ENCODE measurements around the gene HIVEP1.

HIVEP1 gene

DNA sequence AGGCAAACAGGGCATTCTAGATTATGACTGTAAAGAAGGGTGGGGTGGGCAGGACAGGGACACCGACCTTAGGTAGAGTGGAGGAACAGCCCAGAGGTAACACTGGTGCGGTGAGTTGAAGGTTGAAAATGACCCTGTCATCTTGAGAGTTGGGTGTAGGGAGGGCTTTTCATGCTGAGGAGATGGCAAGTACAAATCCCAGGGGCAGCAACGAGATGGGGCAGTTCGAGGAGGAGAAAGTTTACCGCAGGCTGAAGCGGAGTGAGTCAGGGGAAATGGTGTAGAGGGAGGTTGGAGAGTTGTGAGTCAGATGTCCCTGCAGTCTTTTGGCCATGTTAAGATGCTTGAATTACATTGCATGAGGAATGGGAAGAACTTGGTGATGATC is 101.1 kb downstream of the HIVEP1 start:
- Histone ChIP-seq H3K4me1 (ENCODE audit: control insufficient read depth, low read depth, low read length) (peaks cover 13% of the 10 kb centered on the region), H3K36me3 (ENCODE audit: control insufficient read depth, low read depth, low read length) (peaks cover 3% of the 10 kb centered on the region), H3K4me3 (ENCODE audit: low read length) (no peak overlapping the region), H3K9ac (ENCODE audit: low read length) (no peak overlapping the region), H3K9me3 (ENCODE audit: control insufficient read depth, low read depth, low read length) (no peaks in the 10 kb centered on the region), H3K27me3 (ENCODE audit: control insufficient read depth, insufficient read depth, low read length) (no peaks in the 10 kb centered on the region), H3K27ac (ENCODE audit: low read length) (no peak overlapping the region)

DNA sequence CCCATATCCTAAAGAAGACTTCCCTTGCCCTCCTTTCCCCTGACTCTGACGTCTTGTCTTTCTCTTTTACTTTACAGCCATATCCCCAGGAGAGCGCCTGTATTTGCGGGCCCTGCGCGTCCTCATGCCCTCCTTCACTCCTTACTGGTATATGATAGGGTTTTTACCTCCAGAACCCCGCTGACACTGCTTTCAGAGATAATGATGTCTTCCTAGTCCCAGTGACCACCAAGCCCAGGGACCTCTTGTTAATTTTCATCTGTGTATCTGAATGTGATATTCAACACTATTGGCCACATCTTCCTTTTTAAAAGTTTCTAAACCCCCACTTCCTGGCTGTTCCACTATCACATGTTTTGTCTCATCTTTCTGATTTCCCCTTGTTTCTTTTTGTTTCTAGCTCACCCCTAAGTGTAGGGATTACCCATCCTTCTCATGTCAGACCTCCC is 102.0 kb downstream of the HIVEP1 start:
- H3K4me1 ChIP-seq (ENCODE audit: control insufficient read depth, low read depth, low read length) = peaks cover 21% of the 10 kb centered on the region

DNA sequence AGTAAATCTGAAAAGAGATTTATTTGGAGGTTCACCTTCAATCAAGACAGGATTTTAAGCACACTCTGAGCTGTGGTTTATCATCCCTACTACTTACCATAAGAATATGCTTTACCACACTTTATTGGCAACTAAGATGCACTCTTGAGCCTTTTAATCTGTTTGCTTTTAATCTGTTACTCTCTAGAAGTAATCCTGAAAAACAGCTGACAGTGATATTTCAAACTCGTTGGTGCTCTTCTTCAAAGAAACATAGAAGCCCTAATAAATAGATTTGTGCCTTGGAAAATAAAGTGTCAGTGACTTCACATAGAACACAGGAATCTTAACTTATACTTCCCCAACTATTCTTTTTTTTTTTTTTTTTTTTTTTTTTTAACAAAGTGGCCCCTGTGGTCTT is 102.9 kb downstream of the HIVEP1 start:
- Histone ChIP-seq H3K27ac (ENCODE audit: low read length) (no peak overlapping the region), H3K4me3 (ENCODE audit: low read length) (no peak overlapping the region), H3K9ac (ENCODE audit: low read length) (no peak overlapping the region), H3K36me3 (ENCODE audit: control insufficient read depth, low read depth, low read length) (peaks cover 4% of the 10 kb centered on the region), H3K9me3 (ENCODE audit: control insufficient read depth, low read depth, low read length) (no peaks in the 10 kb centered on the region), H3K4me1 (ENCODE audit: control insufficient read depth, low read depth, low read length) (peaks cover 26% of the 10 kb centered on the region), H3K27me3 (ENCODE audit: control insufficient read depth, insufficient read depth, low read length) (no peaks in the 10 kb centered on the region)

More for the DNA sequence above, 102.0 kb downstream of the HIVEP1 start:
- Histone ChIP-seq H3K9ac (ENCODE audit: low read length) (no peak overlapping the region), H3K27ac (ENCODE audit: low read length) (no peak overlapping the region), H3K4me3 (ENCODE audit: low read length) (no peak overlapping the region), H3K9me3 (ENCODE audit: control insufficient read depth, low read depth, low read length) (no peaks in the 10 kb centered on the region), H3K27me3 (ENCODE audit: control insufficient read depth, insufficient read depth, low read length) (no peaks in the 10 kb centered on the region), H3K36me3 (ENCODE audit: control insufficient read depth, low read depth, low read length) (peaks cover 3% of the 10 kb centered on the region)

DNA sequence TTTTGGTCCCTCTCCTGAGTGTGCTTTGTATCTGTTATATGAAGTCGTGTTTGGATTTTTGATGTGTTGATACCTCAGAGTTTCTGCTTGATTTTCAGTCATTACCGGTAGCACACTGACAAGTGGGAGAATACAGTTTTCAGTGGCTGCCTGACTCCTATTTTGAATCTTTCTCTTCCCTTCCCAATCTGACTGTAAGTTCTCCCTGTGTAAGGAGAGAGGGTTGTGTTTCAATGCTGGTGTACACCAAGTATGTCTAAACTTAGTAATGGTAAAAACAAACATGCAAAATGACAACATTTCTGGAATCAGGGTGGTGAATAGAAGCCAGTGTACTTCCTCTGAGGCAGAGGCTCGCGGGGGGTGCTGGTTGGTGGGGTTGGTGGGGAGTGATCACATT is 103.4 kb downstream of the HIVEP1 start:
- Histone ChIP-seq H3K9me3 (ENCODE audit: control insufficient read depth, low read depth, low read length) (no peaks in the 10 kb centered on the region), H3K4me1 (ENCODE audit: control insufficient read depth, low read depth, low read length) (peaks cover 26% of the 10 kb centered on the region), H3K27ac (ENCODE audit: low read length) (no peak overlapping the region), H3K9ac (ENCODE audit: low read length) (no peak overlapping the region), H3K27me3 (ENCODE audit: control insufficient read depth, insufficient read depth, low read length) (no peaks in the 10 kb centered on the region), H3K36me3 (ENCODE audit: control insufficient read depth, low read depth, low read length) (peaks cover 9% of the 10 kb centered on the region), H3K4me3 (ENCODE audit: low read length) (no peak overlapping the region)

DNA sequence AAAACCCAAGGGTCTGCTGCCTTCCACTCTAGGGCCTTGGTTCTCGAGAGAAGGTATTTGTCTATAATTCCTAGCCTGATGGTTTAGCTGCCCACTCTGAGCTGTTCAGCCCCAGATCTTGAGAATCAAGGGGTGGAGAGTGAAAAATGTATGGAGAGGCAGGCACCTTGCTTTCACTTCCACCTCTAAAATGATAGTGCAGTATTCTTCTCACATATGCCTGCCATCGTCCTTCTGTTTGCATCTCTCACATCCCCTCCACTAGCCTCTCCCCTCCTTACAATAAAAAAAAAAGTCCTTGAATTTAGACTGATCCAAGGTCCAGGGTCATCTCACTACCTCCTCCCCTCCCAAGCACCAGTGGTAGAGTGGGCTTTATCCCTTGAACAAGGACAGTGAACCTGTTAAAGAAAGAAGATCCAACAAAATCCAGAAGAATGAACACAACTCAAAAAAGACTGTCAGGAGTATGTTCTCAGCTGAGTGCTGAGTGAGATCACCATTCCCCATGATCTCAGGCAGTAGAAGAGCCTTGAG is 104.2 kb downstream of the HIVEP1 start:
- peaks cover 18% of the 10 kb centered on the region for H3K36me3 ChIP-seq (ENCODE audit: control insufficient read depth, low read depth, low read length)
- H3K9me3 ChIP-seq (ENCODE audit: control insufficient read depth, low read depth, low read length) = no peaks in the 10 kb centered on the region
- H3K27ac ChIP-seq (ENCODE audit: low read length) = no peak overlapping the region
- no peak overlapping the region for H3K4me3 ChIP-seq (ENCODE audit: low read length)
- no peaks in the 10 kb centered on the region for H3K27me3 ChIP-seq (ENCODE audit: control insufficient read depth, insufficient read depth, low read length)
- H3K9ac ChIP-seq (ENCODE audit: low read length) = no peak overlapping the region
- peaks cover 19% of the 10 kb centered on the region for H3K4me1 ChIP-seq (ENCODE audit: control insufficient read depth, low read depth, low read length)

DNA sequence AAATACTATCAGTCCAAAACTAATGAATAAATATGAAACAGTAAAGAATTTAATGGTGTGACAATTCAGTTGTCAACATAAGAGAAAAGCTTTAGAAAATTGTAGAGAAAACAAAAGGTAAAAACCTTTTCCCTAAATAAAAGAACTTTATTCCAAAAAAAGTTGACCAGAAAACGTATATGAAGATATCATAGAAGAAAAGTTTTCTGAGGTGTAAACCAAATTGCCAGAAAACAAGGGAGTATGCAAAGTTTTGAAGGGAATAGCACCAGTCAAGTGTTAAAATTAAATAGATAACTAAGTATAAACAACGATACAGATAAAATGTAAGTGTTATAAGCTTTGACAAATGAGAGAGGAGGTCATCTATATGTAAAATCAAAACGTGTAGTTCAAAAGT is 104.9 kb downstream of the HIVEP1 start:
- Histone ChIP-seq H3K27me3 (ENCODE audit: control insufficient read depth, insufficient read depth, low read length) (no peaks in the 10 kb centered on the region), H3K4me1 (ENCODE audit: control insufficient read depth, low read depth, low read length) (peaks cover 16% of the 10 kb centered on the region), H3K36me3 (ENCODE audit: control insufficient read depth, low read depth, low read length) (peaks cover 23% of the 10 kb centered on the region), H3K9me3 (ENCODE audit: control insufficient read depth, low read depth, low read length) (no peaks in the 10 kb centered on the region), H3K27ac (ENCODE audit: low read length) (no peak overlapping the region), H3K9ac (ENCODE audit: low read length) (no peak overlapping the region), H3K4me3 (ENCODE audit: low read length) (no peak overlapping the region)

DNA sequence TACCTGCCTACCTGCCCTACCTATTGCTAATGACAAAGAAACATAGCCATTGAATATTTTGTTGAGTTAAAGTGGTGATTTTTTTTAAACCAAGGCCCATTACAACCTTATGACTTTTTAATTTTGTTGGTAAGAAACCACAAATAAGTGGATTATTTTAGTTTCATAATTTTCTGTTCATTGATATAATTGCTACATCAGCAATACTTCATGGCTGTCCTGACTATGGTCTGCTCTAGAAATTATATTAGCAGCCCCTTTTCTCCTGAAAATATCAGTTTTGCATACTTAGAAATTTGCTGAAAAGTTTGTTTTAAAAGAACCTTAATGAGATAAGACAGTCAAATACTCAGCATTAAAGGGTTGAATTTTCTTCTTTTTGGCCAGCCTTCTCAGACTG is 106.5 kb downstream of the HIVEP1 start:
- Histone ChIP-seq H3K27me3 (ENCODE audit: control insufficient read depth, insufficient read depth, low read length) (no peaks in the 10 kb centered on the region), H3K36me3 (ENCODE audit: control insufficient read depth, low read depth, low read length) (peaks cover 33% of the 10 kb centered on the region), H3K27ac (ENCODE audit: low read length) (no peak overlapping the region), H3K4me1 (ENCODE audit: control insufficient read depth, low read depth, low read length) (peaks cover 14% of the 10 kb centered on the region), H3K9ac (ENCODE audit: low read length) (no peak overlapping the region), H3K9me3 (ENCODE audit: control insufficient read depth, low read depth, low read length) (no peaks in the 10 kb centered on the region), H3K4me3 (ENCODE audit: low read length) (no peak overlapping the region)

DNA sequence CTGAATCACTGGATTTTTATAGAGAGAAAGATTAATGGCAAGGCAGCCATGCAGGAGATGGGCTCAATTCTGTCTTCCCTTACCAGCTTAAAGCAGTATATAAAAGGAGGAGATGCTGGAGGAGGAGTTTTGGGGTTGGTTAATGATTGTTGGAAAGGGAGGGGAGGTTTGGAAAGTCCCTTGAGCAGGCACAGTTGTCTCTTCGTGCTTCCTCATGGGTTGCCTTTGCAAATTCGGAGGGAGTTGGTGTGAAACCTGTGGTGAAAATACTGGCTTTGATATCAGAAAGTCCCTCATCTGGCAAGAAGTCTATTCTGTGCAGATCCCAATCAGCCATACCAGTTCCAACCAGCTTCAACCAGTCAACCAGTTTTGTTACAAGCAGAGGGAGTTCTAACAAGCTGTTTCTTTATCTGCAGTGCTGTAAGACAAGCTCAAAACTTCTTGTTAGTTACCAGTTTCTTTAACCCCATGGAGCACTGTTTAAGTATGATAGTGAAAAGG is 107.0 kb downstream of the HIVEP1 start:
- Histone ChIP-seq H3K4me1 (ENCODE audit: control insufficient read depth, low read depth, low read length) (peaks cover 14% of the 10 kb centered on the region), H3K9ac (ENCODE audit: low read length) (no peak overlapping the region), H3K27ac (ENCODE audit: low read length) (no peak overlapping the region), H3K4me3 (ENCODE audit: low read length) (no peak overlapping the region), H3K9me3 (ENCODE audit: control insufficient read depth, low read depth, low read length) (no peaks in the 10 kb centered on the region), H3K27me3 (ENCODE audit: control insufficient read depth, insufficient read depth, low read length) (no peaks in the 10 kb centered on the region), H3K36me3 (ENCODE audit: control insufficient read depth, low read depth, low read length) (peaks cover 33% of the 10 kb centered on the region)

DNA sequence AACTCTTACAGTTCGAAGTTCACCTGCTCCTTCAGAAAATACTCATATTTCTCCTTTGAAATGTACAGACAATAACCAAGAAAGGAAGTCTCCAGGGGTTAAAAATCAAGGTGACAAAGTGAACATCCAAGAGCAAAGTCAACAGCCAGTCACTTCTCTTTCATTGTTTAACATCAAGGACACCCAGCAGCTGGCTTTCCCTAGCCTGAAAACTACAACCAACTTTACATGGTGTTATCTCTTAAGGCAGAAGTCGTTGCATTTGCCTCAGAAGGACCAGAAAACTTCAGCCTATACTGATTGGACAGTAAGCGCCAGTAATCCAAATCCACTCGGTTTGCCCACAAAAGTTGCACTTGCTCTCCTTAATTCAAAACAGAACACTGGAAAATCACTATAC is 113.3 kb downstream of the HIVEP1 start:
- peaks cover 27% of the 10 kb centered on the region for H3K36me3 ChIP-seq (ENCODE audit: control insufficient read depth, low read depth, low read length)
- H3K27me3 ChIP-seq (ENCODE audit: control insufficient read depth, insufficient read depth, low read length) = no peaks in the 10 kb centered on the region
- H3K4me1 ChIP-seq (ENCODE audit: control insufficient read depth, low read depth, low read length) = no peaks in the 10 kb centered on the region
- no peaks in the 10 kb centered on the region for H3K9me3 ChIP-seq (ENCODE audit: control insufficient read depth, low read depth, low read length)
- no peak overlapping the region for H3K27ac ChIP-seq (ENCODE audit: low read length)
- no peak overlapping the region for H3K4me3 ChIP-seq (ENCODE audit: low read length)
- no peak overlapping the region for H3K9ac ChIP-seq (ENCODE audit: low read length)

DNA sequence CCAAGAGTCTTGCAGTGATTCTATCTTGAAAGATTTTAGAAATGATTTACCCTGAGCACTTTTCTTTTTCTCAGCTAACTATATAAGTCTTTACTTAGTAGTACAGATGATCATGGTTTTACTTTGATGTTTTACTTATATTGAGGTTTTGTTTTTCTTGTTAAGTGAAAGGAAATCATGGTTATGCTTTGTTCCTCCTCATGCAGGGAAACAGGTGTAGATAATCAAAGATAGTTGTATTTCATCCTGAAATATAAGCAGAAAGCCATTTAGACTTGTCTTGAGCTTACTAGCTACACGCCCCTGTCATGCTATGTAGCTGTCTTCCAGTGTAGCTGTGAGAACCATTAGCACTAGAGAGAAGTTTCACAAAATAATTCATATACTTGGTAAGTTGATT is 113.9 kb downstream of the HIVEP1 start:
- H3K9me3 ChIP-seq (ENCODE audit: control insufficient read depth, low read depth, low read length) = no peaks in the 10 kb centered on the region
- H3K9ac ChIP-seq (ENCODE audit: low read length) = no peak overlapping the region
- H3K27ac ChIP-seq (ENCODE audit: low read length) = no peak overlapping the region
- peaks cover 21% of the 10 kb centered on the region for H3K36me3 ChIP-seq (ENCODE audit: control insufficient read depth, low read depth, low read length)
- no peaks in the 10 kb centered on the region for H3K27me3 ChIP-seq (ENCODE audit: control insufficient read depth, insufficient read depth, low read length)
- no peak overlapping the region for H3K4me3 ChIP-seq (ENCODE audit: low read length)
- no peaks in the 10 kb centered on the region for H3K4me1 ChIP-seq (ENCODE audit: control insufficient read depth, low read depth, low read length)

DNA sequence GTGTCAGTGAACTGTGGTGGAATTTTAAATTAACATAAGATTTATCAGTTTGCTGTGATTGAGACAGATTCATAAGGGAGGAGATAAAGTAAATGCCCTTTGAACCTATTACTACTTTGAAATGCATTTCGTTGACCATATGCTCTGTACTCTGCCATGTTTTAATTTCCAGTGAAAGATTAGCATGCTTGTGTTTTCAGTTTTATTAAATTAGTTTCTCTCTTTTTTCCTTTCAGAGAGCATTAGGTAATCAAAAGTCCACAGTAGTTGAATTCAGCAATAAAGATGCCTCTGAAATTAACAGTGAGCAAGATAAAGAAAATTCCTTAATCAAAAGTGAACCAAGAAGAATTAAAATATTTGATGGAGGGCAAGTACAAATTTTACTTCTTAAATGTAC is 117.4 kb downstream of the HIVEP1 start:
- Histone ChIP-seq H3K27me3 (ENCODE audit: control insufficient read depth, insufficient read depth, low read length) (no peaks in the 10 kb centered on the region), H3K4me3 (ENCODE audit: low read length) (no peak overlapping the region), H3K27ac (ENCODE audit: low read length) (no peak overlapping the region), H3K9ac (ENCODE audit: low read length) (no peak overlapping the region), H3K9me3 (ENCODE audit: control insufficient read depth, low read depth, low read length) (no peaks in the 10 kb centered on the region), H3K4me1 (ENCODE audit: control insufficient read depth, low read depth, low read length) (no peaks in the 10 kb centered on the region), H3K36me3 (ENCODE audit: control insufficient read depth, low read depth, low read length) (peaks cover 3% of the 10 kb centered on the region)

DNA sequence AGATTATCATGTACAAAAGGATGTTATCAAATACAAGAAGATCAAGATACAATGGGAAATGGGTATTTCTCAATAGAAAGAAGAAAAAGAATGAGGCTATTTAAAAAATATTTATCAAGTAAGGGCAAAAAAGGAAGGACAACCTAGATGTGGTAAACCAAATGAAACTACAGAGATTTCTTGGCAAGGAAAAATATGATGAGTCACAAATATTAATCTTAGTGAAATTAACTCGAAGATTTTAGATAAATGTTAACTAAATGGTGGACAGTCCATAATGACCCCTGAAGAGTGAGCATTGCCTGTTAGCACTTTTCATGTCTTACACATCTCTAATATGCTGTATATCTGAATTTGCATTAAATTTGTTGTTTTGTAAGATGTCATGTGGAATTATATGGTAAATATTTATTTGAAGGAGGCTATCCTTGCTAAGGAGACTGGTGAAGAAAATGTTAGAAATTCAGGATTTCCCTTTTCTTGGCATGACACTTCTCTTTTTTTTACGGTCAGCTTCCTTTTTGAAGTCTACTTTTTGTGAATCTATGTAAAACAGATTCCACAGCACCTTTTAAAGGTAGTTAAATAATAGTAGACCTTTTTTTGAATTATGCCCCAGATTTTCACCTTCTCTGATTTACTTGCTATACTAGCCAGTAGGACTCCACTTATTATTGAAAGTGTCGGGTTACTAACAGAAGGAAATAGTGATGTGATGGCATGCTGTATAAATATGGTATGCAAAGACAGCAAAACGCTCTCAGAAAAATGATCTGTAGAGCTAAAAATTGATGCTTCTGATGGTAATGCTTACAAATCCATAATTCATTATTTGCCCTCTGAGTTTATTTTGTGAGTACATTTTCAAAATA is 120.5 kb downstream of the HIVEP1 start:
- Histone ChIP-seq H3K9me3 (ENCODE audit: control insufficient read depth, low read depth, low read length) (no peaks in the 10 kb centered on the region), H3K36me3 (ENCODE audit: control insufficient read depth, low read depth, low read length) (peaks cover 6% of the 10 kb centered on the region), H3K4me1 (ENCODE audit: control insufficient read depth, low read depth, low read length) (no peaks in the 10 kb centered on the region), H3K9ac (ENCODE audit: low read length) (no peak overlapping the region), H3K27me3 (ENCODE audit: control insufficient read depth, insufficient read depth, low read length) (no peaks in the 10 kb centered on the region), H3K4me3 (ENCODE audit: low read length) (no peak overlapping the region), H3K27ac (ENCODE audit: low read length) (no peak overlapping the region)
